Stimulated activated naive CD8-positive, alpha-beta T cell treated with anti-CD3 and anti-CD28 coated beads, Interleukin-15, Interleukin-2, amounts not matched to agents 100 ng/mL and 50 ng/mL, for 24 hours (primary cell): ENCODE data around the gene MB.

Experiments
- H3K27ac Mint-ChIP-seq: one replicate; pipeline ENCODE4 v1.8.0; 2021; ENCODE audit warnings: mild to moderate bottlenecking, mixed read lengths
- H3K27me3 Mint-ChIP-seq: one replicate; pipeline ENCODE4 v1.8.0; 2021; ENCODE audit warnings: mixed read lengths
- H3K36me3 Mint-ChIP-seq: one replicate; pipeline ENCODE4 v1.8.0; 2021; ENCODE audit warnings: low read depth, mixed read lengths
- H3K4me1 Mint-ChIP-seq: one replicate; pipeline ENCODE4 v1.8.0; 2021; ENCODE audit warnings: low read depth, mixed read lengths
- H3K4me3 Mint-ChIP-seq: one replicate; pipeline ENCODE4 v1.8.0; 2021; ENCODE audit warnings: mild to moderate bottlenecking, mixed read lengths
- H3K9me3 Mint-ChIP-seq: one replicate; pipeline ENCODE4 v1.8.0; 2021; ENCODE audit warnings: mixed read lengths

The MB gene

DNA sequence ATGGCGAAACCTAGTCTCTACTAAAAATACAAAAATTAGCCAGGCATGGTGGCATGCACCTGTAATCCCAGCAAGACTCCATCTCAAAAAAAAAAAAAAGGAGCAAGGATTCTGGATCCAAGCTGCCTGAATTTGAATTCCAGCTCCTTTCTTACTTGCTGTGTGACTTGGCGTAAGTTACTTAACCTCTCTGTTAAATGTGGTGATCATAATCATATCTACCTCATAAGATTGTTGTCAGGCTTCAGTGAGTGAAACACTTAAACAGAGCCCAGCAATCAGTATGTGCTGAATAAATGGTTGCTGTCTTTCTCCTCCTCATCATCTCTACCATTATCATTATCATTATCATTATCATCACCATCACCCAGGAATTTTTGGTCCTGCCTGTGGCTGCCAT, 2.7 kb downstream of the MB start:
- H3K4me3 Mint-ChIP-seq, result no peak overlapping the region
- no peaks in the 10 kb centered on the region for H3K36me3 Mint-ChIP-seq
- H3K27ac Mint-ChIP-seq, result no peak overlapping the region
- H3K27me3 Mint-ChIP-seq, result peaks cover 15% of the 10 kb centered on the region
- peaks cover 26% of the 10 kb centered on the region for H3K4me1 Mint-ChIP-seq
- H3K9me3 Mint-ChIP-seq, result no peaks in the 10 kb centered on the region

GRCh38 chr22:35612903-35613302, 4.2 kb downstream of the MB start:
- H3K27me3 Mint-ChIP-seq, result peaks cover 28% of the 10 kb centered on the region
- H3K27ac Mint-ChIP-seq, result no peak overlapping the region

GRCh38 chr22:35611891-35612576, 5.1 kb downstream of the MB start:
- H3K27me3 Mint-ChIP-seq, result peaks cover 30% of the 10 kb centered on the region
- peaks cover 26% of the 10 kb centered on the region for H3K4me1 Mint-ChIP-seq
- H3K9me3 Mint-ChIP-seq, result no peaks in the 10 kb centered on the region
- peak overlapping the region; percentile 38 for H3K27ac Mint-ChIP-seq
- no peak overlapping the region for H3K4me3 Mint-ChIP-seq
- H3K36me3 Mint-ChIP-seq, result no peaks in the 10 kb centered on the region

More at GRCh38 chr22:35612903-35613302, 4.2 kb downstream of the MB start:
- Mint-ChIP-seq H3K4me1 (peaks cover 26% of the 10 kb centered on the region), H3K4me3 (no peak overlapping the region), H3K9me3 (no peaks in the 10 kb centered on the region), H3K36me3 (no peaks in the 10 kb centered on the region)

GRCh38 chr22:35611200-35611890, 5.8 kb downstream of the MB start:
- Mint-ChIP-seq H3K9me3 (no peaks in the 10 kb centered on the region), H3K27me3 (peaks cover 35% of the 10 kb centered on the region), H3K36me3 (no peaks in the 10 kb centered on the region), H3K4me1 (peaks cover 22% of the 10 kb centered on the region), H3K27ac (no peak overlapping the region), H3K4me3 (no peak overlapping the region)

DNA sequence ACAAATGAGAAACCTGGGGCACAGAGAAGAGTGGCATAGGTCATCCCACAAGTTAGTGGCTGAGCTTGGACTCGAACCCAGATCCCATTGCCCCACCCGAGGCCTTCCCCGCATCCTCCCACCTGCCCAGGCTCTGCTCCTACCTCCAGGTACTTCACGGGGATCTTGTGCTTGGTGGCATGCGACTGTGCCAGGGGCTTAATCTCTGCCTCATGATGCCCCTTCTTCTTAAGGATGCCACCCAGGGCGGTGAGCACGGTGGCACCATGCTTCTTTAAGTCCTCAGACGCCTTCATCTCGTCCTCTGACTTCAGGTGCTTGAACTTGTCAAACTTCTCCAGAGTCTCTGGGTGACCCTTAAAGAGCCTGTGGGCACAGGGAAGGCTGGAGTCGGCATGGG, 6.4 kb downstream of the MB start:
- no peaks in the 10 kb centered on the region for H3K9me3 Mint-ChIP-seq
- H3K4me3 Mint-ChIP-seq, result no peak overlapping the region
- no peaks in the 10 kb centered on the region for H3K36me3 Mint-ChIP-seq
- H3K27ac Mint-ChIP-seq, result no peak overlapping the region
- H3K27me3 Mint-ChIP-seq, result peaks cover 39% of the 10 kb centered on the region
- H3K4me1 Mint-ChIP-seq, result peaks cover 16% of the 10 kb centered on the region

DNA sequence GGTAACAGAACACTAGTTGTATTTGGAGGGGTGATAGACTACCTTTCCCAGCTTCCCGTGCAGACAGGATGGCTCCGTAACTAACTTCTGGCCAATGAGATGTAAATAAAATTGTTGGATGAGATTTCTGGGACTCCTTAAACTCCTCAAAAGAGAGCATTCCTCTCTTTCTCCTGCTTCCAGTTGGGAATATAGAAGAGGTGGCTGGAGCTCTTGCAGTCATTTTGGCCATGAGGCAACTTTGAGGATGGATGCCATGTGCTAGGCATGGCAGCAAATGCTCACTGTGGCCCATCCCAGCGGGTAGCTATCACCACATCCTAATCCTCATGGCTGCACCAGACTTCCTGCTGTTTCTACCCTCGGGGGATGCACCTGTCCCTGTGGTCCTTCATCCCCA, 7.4 kb downstream of the MB start:
- Mint-ChIP-seq H3K4me3 (no peak overlapping the region), H3K4me1 (peaks cover 21% of the 10 kb centered on the region), H3K9me3 (no peaks in the 10 kb centered on the region), H3K36me3 (no peaks in the 10 kb centered on the region), H3K27me3 (peaks cover 39% of the 10 kb centered on the region), H3K27ac (no peak overlapping the region)

DNA sequence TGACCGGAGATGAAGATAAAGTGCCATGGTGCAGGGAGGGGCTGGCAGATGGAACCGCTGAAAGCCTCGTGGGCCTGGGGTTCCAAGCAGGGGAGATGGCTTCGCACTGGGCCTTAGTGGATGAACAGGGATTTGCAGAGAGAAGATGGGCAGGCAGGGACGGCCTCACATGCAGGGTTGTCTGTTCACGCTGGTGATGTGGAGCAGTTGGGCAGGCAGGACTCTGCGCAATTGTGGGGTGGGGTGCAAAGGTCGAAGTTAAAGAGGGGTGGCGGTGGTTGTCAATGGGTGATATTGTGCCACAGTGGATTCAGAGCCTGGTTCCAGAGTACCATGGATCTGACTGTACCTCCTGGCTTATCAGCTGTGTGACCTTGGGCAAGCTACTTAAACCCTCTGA, 7.9 kb downstream of the MB start:
- peaks cover 35% of the 10 kb centered on the region for H3K27me3 Mint-ChIP-seq
- peaks cover 26% of the 10 kb centered on the region for H3K4me1 Mint-ChIP-seq
- no peaks in the 10 kb centered on the region for H3K9me3 Mint-ChIP-seq
- H3K27ac Mint-ChIP-seq, result no peak overlapping the region
- no peaks in the 10 kb centered on the region for H3K36me3 Mint-ChIP-seq
- H3K4me3 Mint-ChIP-seq, result no peak overlapping the region

GRCh38 chr22:35608088-35608487, 9.0 kb downstream of the MB start:
- no peak overlapping the region for H3K4me3 Mint-ChIP-seq
- peaks cover 28% of the 10 kb centered on the region for H3K4me1 Mint-ChIP-seq
- H3K36me3 Mint-ChIP-seq, result no peaks in the 10 kb centered on the region
- H3K9me3 Mint-ChIP-seq, result no peaks in the 10 kb centered on the region
- H3K27me3 Mint-ChIP-seq, result peaks cover 35% of the 10 kb centered on the region
- H3K27ac Mint-ChIP-seq, result no peak overlapping the region

GRCh38 chr22:35606916-35607315, 10.2 kb downstream of the MB start:
- Mint-ChIP-seq H3K27me3 (peaks cover 35% of the 10 kb centered on the region), H3K9me3 (no peaks in the 10 kb centered on the region), H3K4me1 (peaks cover 22% of the 10 kb centered on the region), H3K27ac (no peak overlapping the region), H3K4me3 (no peak overlapping the region), H3K36me3 (no peaks in the 10 kb centered on the region)

GRCh38 chr22:35605851-35606481, 11.2 kb downstream of the MB start:
- Mint-ChIP-seq H3K4me3 (no peak overlapping the region), H3K9me3 (no peaks in the 10 kb centered on the region), H3K27ac (no peak overlapping the region), H3K36me3 (no peaks in the 10 kb centered on the region), H3K27me3 (peaks cover 35% of the 10 kb centered on the region), H3K4me1 (peaks cover 16% of the 10 kb centered on the region)

DNA sequence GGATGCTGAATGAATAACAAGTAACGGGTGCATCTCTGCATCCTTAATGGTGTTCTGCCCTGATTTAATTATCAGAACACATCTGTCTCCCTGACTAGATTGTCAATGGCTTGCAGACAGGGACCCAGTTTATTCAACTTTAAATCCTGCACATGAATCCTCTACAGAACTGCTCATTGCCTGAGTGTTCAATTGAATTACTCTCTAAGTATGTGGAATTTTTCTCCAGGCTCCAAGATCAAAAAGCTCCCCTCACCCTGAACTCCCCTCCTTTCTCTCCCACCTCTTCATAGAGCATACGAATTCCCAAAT, 11.8 kb downstream of the MB start:
- Mint-ChIP-seq H3K4me1 (peaks cover 16% of the 10 kb centered on the region), H3K27me3 (peaks cover 30% of the 10 kb centered on the region), H3K9me3 (no peaks in the 10 kb centered on the region), H3K27ac (no peak overlapping the region), H3K4me3 (no peak overlapping the region), H3K36me3 (no peaks in the 10 kb centered on the region)

GRCh38 chr22:35604621-35605368, 12.3 kb downstream of the MB start:
- Mint-ChIP-seq H3K36me3 (no peaks in the 10 kb centered on the region), H3K4me3 (no peak overlapping the region), H3K27me3 (peaks cover 27% of the 10 kb centered on the region), H3K9me3 (no peaks in the 10 kb centered on the region), H3K4me1 (peaks cover 16% of the 10 kb centered on the region), H3K27ac (no peak overlapping the region)

DNA sequence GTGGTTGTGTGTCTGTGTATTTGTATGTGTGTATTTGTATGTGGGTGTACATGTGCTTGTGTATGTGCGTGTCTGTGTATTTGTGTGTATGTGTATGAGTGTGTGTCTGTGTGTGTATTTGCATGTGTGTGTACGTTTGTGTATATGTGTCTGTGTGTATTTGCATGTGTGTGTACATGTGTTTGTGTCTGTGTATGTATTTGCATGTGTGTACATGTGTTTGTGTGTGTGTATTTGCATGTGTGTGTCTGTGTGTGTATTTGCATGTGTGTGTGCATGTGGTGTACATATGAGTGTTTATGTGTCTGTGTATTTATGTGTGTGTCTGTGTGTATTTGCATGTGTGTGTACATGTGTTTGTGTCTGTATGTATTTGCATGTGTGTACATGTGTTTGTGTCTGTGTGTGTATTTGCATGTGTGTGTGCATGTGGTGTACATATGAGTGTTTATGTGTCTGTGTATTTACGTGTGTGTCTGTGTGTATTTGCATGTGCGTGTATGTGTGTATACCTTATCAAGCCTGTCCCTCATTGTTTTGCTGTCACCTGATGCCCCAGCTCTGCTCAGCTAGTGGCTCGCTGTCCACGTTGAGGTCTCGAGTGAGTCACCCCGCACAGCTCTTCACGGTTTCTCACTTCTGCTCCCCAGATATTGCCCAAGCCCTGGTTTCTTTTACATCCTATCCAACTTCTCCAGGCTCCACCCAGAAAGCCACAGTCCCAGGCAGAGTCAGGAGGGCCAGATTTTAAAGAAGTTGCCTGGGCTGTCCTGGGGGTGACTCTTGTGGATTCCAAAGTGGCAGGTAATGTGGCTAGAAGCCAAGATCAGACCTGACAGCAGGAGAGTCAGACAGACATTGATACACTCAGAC, 15.2 kb downstream of the MB start:
- peaks cover 9% of the 10 kb centered on the region for H3K27me3 Mint-ChIP-seq
- no peaks in the 10 kb centered on the region for H3K9me3 Mint-ChIP-seq
- H3K4me3 Mint-ChIP-seq, result no peak overlapping the region
- H3K36me3 Mint-ChIP-seq, result no peaks in the 10 kb centered on the region
- no peak overlapping the region for H3K27ac Mint-ChIP-seq
- peaks cover 16% of the 10 kb centered on the region for H3K4me1 Mint-ChIP-seq

GRCh38 chr22:35601013-35601580, 16.0 kb downstream of the MB start:
- Mint-ChIP-seq H3K27ac (no peak overlapping the region), H3K36me3 (no peaks in the 10 kb centered on the region), H3K4me1 (peaks cover 16% of the 10 kb centered on the region), H3K27me3 (peaks cover 2% of the 10 kb centered on the region), H3K9me3 (no peaks in the 10 kb centered on the region), H3K4me3 (no peak overlapping the region)
